ENCODE results near the gene POU5F1.

POU5F1 gene

GRCh38 chr6:31142361-31142761, 28.1 kb downstream of the POU5F1 start:
- Histone ChIP-seq H3K36me3 (ENCODE audit: control insufficient read depth in 4 of 4, insufficient read depth in 4 of 4, low read length in 3 of 4) (peaks cover 3 to 33% (median 21%) of the 10 kb centered on the region in 4 experiments), H3K27ac (ENCODE audit: insufficient read depth in 1 of 2, low read depth in 1 of 2, low read length in 2 of 2, poor library complexity in 1 of 2, severe bottlenecking in 2 of 2) (no peak overlapping the region), H3K4me3 (ENCODE audit: control insufficient read depth in 1 of 7, extremely low read depth in 1 of 7, insufficient read depth in 4 of 7, low read depth in 2 of 7, low read length in 6 of 7) (no peak overlapping the region), H3K9me3 (ENCODE audit: control extremely low read depth in 1 of 5, control insufficient read depth in 4 of 5, insufficient read depth in 2 of 5, low read depth in 1 of 5, low read length in 4 of 5) (no peaks in the 10 kb centered on the region), H3K4me1 (ENCODE audit: control extremely low read depth in 1 of 4, control insufficient read depth in 4 of 4, insufficient read depth in 4 of 4, low read length in 3 of 4) (peaks cover 0 to 7% (median 4%) of the 10 kb centered on the region in 4 experiments), H3K27me3 (replicated peaks in 2 of 5; ENCODE audit: control insufficient read depth in 4 of 5, insufficient read depth in 5 of 5, low read length in 4 of 5) (no peaks in the 10 kb centered on the region)
- CTCF ChIA-PET = interaction anchor here (0.6 to 1.9 kb wide), 5 partner anchors 11 to 55 kb away, joined by 3 to 8 read pairs (median 3); no protein-coding TSS in a partner anchor
- WGBS (ENCODE audit: insufficient coverage) = 88% methylated on average over 2 of the region's 2 CpGs
- no peak for DNase-seq
- POLR2A ChIA-PET = no interaction called here

- WGBS (ENCODE audit: insufficient coverage) = 91% methylated on average over 13 of the region's 15 CpGs
- no peak for DNase-seq
- Histone ChIP-seq H3K9me3 (ENCODE audit: control extremely low read depth in 1 of 5, control insufficient read depth in 4 of 5, insufficient read depth in 2 of 5, low read depth in 1 of 5, low read length in 4 of 5) (no peaks in the 10 kb centered on the region), H3K36me3 (ENCODE audit: control insufficient read depth in 4 of 4, insufficient read depth in 4 of 4, low read length in 3 of 4) (peaks cover 3 to 31% (median 20%) of the 10 kb centered on the region in 4 experiments), H3K27me3 (replicated peaks in 2 of 5; ENCODE audit: control insufficient read depth in 4 of 5, insufficient read depth in 5 of 5, low read length in 4 of 5) (peaks cover 0 to 2% (median 0%) of the 10 kb centered on the region in 5 experiments), H3K27ac (ENCODE audit: insufficient read depth in 1 of 2, low read depth in 1 of 2, low read length in 2 of 2, poor library complexity in 1 of 2, severe bottlenecking in 2 of 2) (no peak overlapping the region), H3K4me1 (ENCODE audit: control extremely low read depth in 1 of 4, control insufficient read depth in 4 of 4, insufficient read depth in 4 of 4, low read length in 3 of 4) (peaks cover 0 to 7% (median 4%) of the 10 kb centered on the region in 4 experiments), H3K4me3 (ENCODE audit: control insufficient read depth in 1 of 7, extremely low read depth in 1 of 7, insufficient read depth in 4 of 7, low read depth in 2 of 7, low read length in 6 of 7) (no peak overlapping the region)
- ChIA-PET POLR2A (no interaction called here), CTCF (interaction anchor here (4.1 kb wide), 1 partner anchor 51 kb away, joined by 31 read pairs; no protein-coding TSS in a partner anchor)
These were observed 29.8 kb downstream of the POU5F1 start for GRCh38 chr6:31140643-31141042.

DNA sequence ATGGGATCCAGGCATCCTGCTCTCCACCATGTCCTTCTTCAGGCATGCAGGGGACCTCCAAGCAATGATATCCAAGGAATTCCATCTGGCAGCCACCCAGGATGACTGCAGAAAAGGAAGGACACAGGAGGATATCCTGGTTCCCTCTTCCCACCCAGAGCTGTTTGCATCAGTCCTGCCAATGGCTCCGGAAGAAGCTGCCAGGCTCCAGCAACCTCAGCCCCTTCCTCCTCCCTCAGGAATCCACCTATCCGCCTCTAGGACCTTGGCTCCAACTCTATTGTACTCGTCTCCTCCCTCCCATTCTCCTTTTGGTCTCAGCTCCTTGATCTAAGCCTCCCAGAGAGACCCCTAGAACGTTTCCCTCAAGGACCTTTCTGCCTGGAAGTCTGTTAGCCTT, 30.9 kb downstream of the POU5F1 start:
- Histone ChIP-seq H3K9me3 (ENCODE audit: control extremely low read depth in 1 of 5, control insufficient read depth in 4 of 5, insufficient read depth in 2 of 5, low read depth in 1 of 5, low read length in 4 of 5) (no peaks in the 10 kb centered on the region), H3K36me3 (ENCODE audit: control insufficient read depth in 4 of 4, insufficient read depth in 4 of 4, low read length in 3 of 4) (peaks cover 3 to 21% (median 14%) of the 10 kb centered on the region in 4 experiments), H3K27me3 (replicated peaks in 2 of 5; ENCODE audit: control insufficient read depth in 4 of 5, insufficient read depth in 5 of 5, low read length in 4 of 5) (peaks cover 0 to 2% (median 0%) of the 10 kb centered on the region in 5 experiments), H3K4me1 (ENCODE audit: control extremely low read depth in 1 of 4, control insufficient read depth in 4 of 4, insufficient read depth in 4 of 4, low read length in 3 of 4) (peaks cover 0 to 7% (median 4%) of the 10 kb centered on the region in 4 experiments), H3K27ac (ENCODE audit: insufficient read depth in 1 of 2, low read depth in 1 of 2, low read length in 2 of 2, poor library complexity in 1 of 2, severe bottlenecking in 2 of 2) (no peak overlapping the region), H3K4me3 (ENCODE audit: control insufficient read depth in 1 of 7, extremely low read depth in 1 of 7, insufficient read depth in 4 of 7, low read depth in 2 of 7, low read length in 6 of 7) (no peak overlapping the region)
- ChIA-PET CTCF (interaction anchor here (0.6 to 5.1 kb wide), 6 partner anchors 8 to 57 kb away, joined by 3 to 31 read pairs (median 8); no protein-coding TSS in a partner anchor), POLR2A (no interaction called here)
- 95% methylated on average over 3 of the region's 4 CpGs for WGBS (ENCODE audit: insufficient coverage)
- DNase-seq = no peak

GRCh38 chr6:31138982-31139381, 31.5 kb downstream of the POU5F1 start, which contains the start of gene PSORS1C2:
TSS of gene PSORS1C2 (minus strand) at chr6:31139066. CDS start at chr6:31139026, 40 bp downstream.
- ChIA-PET CTCF (interaction anchor here (0.6 to 5.1 kb wide), 9 partner anchors 8 to 233 kb away, joined by 3 to 31 read pairs (median 5); no protein-coding TSS in a partner anchor), POLR2A (no interaction called here)
- Histone ChIP-seq H3K27me3 (replicated peaks in 2 of 5; ENCODE audit: control insufficient read depth in 4 of 5, insufficient read depth in 5 of 5, low read length in 4 of 5) (peaks cover 0 to 2% (median 0%) of the 10 kb centered on the region in 5 experiments), H3K27ac (ENCODE audit: insufficient read depth in 1 of 2, low read depth in 1 of 2, low read length in 2 of 2, poor library complexity in 1 of 2, severe bottlenecking in 2 of 2) (no peak within 1 kb of the TSS), H3K4me3 (ENCODE audit: control insufficient read depth in 1 of 7, extremely low read depth in 1 of 7, insufficient read depth in 4 of 7, low read depth in 2 of 7, low read length in 6 of 7) (peak within 1 kb of the TSS in 1 of 7 experiments; percentile 44), H3K36me3 (ENCODE audit: control insufficient read depth in 4 of 4, insufficient read depth in 4 of 4, low read length in 3 of 4) (peaks cover 0 to 17% (median 10%) of the 10 kb centered on the region in 4 experiments), H3K9me3 (ENCODE audit: control extremely low read depth in 1 of 5, control insufficient read depth in 4 of 5, insufficient read depth in 2 of 5, low read depth in 1 of 5, low read length in 4 of 5) (no peaks in the 10 kb centered on the region), H3K4me1 (ENCODE audit: control extremely low read depth in 1 of 4, control insufficient read depth in 4 of 4, insufficient read depth in 4 of 4, low read length in 3 of 4) (peaks cover 0 to 7% (median 4%) of the 10 kb centered on the region in 4 experiments)
- 100% methylated on average over 2 of the region's 4 CpGs for WGBS (ENCODE audit: insufficient coverage)
- no peak for DNase-seq

DNA sequence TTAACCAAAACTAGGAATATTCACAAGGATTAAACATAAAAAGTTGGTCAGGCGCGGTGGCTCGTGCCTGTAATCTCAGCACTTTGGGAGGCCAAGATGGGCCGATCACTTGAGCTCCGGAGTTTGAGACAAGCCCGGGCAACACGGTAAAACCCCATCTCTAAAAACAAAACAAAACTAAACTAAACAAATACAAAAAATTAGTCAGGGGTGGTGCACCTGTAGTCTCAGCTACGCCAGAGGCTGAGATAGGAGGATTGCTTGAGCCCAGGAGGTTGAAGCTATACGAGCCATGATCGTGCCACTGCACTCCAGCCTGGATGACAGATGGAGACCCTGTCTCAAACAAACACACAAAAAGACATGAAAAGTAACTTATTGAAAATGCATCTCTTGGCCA, 34.8 kb downstream of the POU5F1 start:
- H3K27ac ChIP-seq (ENCODE audit: insufficient read depth in 1 of 2, low read depth in 1 of 2, low read length in 2 of 2, poor library complexity in 1 of 2, severe bottlenecking in 2 of 2) = no peak overlapping the region
- ChIA-PET CTCF (interaction anchor here (0.7 to 5.1 kb wide), 4 partner anchors 9 to 256 kb away, joined by 3 to 17 read pairs (median 4); no protein-coding TSS in a partner anchor), POLR2A (no interaction called here)
- WGBS (ENCODE audit: insufficient coverage) = 73% methylated on average over 9 of the region's 10 CpGs
- H3K9me3 ChIP-seq (ENCODE audit: control extremely low read depth in 1 of 5, control insufficient read depth in 4 of 5, insufficient read depth in 2 of 5, low read depth in 1 of 5, low read length in 4 of 5) = no peaks in the 10 kb centered on the region
- H3K36me3 ChIP-seq (ENCODE audit: control insufficient read depth in 4 of 4, insufficient read depth in 4 of 4, low read length in 3 of 4) = no peaks in the 10 kb centered on the region
- H3K4me3 ChIP-seq (ENCODE audit: control insufficient read depth in 1 of 7, extremely low read depth in 1 of 7, insufficient read depth in 4 of 7, low read depth in 2 of 7, low read length in 6 of 7) = no peak overlapping the region
- DNase-seq = no peak
- H3K27me3 ChIP-seq (replicated peaks in 2 of 5; ENCODE audit: control insufficient read depth in 4 of 5, insufficient read depth in 5 of 5, low read length in 4 of 5) = peaks cover 0 to 2% (median 0%) of the 10 kb centered on the region in 5 experiments
- H3K4me1 ChIP-seq (ENCODE audit: control extremely low read depth in 1 of 4, control insufficient read depth in 4 of 4, insufficient read depth in 4 of 4, low read length in 3 of 4) = peaks cover 0 to 7% (median 4%) of the 10 kb centered on the region in 4 experiments

GRCh38 chr6:31132806-31133205, 37.7 kb downstream of the POU5F1 start:
- H3K27ac ChIP-seq (ENCODE audit: insufficient read depth in 1 of 2, low read depth in 1 of 2, low read length in 2 of 2, poor library complexity in 1 of 2, severe bottlenecking in 2 of 2) = no peak overlapping the region
- H3K36me3 ChIP-seq (ENCODE audit: control insufficient read depth in 4 of 4, insufficient read depth in 4 of 4, low read length in 3 of 4) = no peaks in the 10 kb centered on the region
- peaks cover 0 to 2% (median 0%) of the 10 kb centered on the region in 5 experiments for H3K27me3 ChIP-seq (replicated peaks in 2 of 5; ENCODE audit: control insufficient read depth in 4 of 5, insufficient read depth in 5 of 5, low read length in 4 of 5)
- H3K4me3 ChIP-seq (ENCODE audit: control insufficient read depth in 1 of 7, extremely low read depth in 1 of 7, insufficient read depth in 4 of 7, low read depth in 2 of 7, low read length in 6 of 7) = no peak overlapping the region
- 77% methylated on average over 6 of the region's 6 CpGs for WGBS (ENCODE audit: insufficient coverage)
- CTCF ChIA-PET = interaction anchor here (1.2 to 4.6 kb wide), 4 partner anchors 9 to 102 kb away, joined by 3 to 28 read pairs (median 4); partner anchors contain the start of gene PSORS1C1
- POLR2A ChIA-PET = interaction anchor here (1.1 kb wide), 1 partner anchor 25 kb away, joined by 3 read pairs; the partner anchor contains the start of gene CCHCR1
- DNase-seq = no peak
- H3K4me1 ChIP-seq (ENCODE audit: control extremely low read depth in 1 of 4, control insufficient read depth in 4 of 4, insufficient read depth in 4 of 4, low read length in 3 of 4) = peaks cover 0 to 4% (median 3%) of the 10 kb centered on the region in 4 experiments
- H3K9me3 ChIP-seq (ENCODE audit: control extremely low read depth in 1 of 5, control insufficient read depth in 4 of 5, insufficient read depth in 2 of 5, low read depth in 1 of 5, low read length in 4 of 5) = no peaks in the 10 kb centered on the region

- Histone ChIP-seq H3K27ac (ENCODE audit: insufficient read depth in 1 of 2, low read depth in 1 of 2, low read length in 2 of 2, poor library complexity in 1 of 2, severe bottlenecking in 2 of 2) (no peak overlapping the region), H3K4me3 (ENCODE audit: control insufficient read depth in 1 of 7, extremely low read depth in 1 of 7, insufficient read depth in 4 of 7, low read depth in 2 of 7, low read length in 6 of 7) (no peak overlapping the region), H3K9me3 (ENCODE audit: control extremely low read depth in 1 of 5, control insufficient read depth in 4 of 5, insufficient read depth in 2 of 5, low read depth in 1 of 5, low read length in 4 of 5) (no peaks in the 10 kb centered on the region), H3K4me1 (ENCODE audit: control extremely low read depth in 1 of 4, control insufficient read depth in 4 of 4, insufficient read depth in 4 of 4, low read length in 3 of 4) (peaks cover 0 to 2% (median 0%) of the 10 kb centered on the region in 4 experiments), H3K27me3 (replicated peaks in 2 of 5; ENCODE audit: control insufficient read depth in 4 of 5, insufficient read depth in 5 of 5, low read length in 4 of 5) (peaks cover 0 to 2% (median 0%) of the 10 kb centered on the region in 5 experiments), H3K36me3 (ENCODE audit: control insufficient read depth in 4 of 4, insufficient read depth in 4 of 4, low read length in 3 of 4) (no peaks in the 10 kb centered on the region)
- 100% methylated on average over 2 of the region's 3 CpGs for WGBS (ENCODE audit: insufficient coverage)
- CTCF ChIA-PET = interaction anchor here (1.0 to 4.6 kb wide), 6 partner anchors 8 to 234 kb away, joined by 3 to 28 read pairs (median 4); partner anchors contain the start of gene PSORS1C1
- POLR2A ChIA-PET = no interaction called here
- no peak for DNase-seq
These were observed 38.9 kb downstream of the POU5F1 start for GRCh38 chr6:31131595-31131994.
